GM12891 (cell line): ENCODE measurements around the gene GLS.
A peak's percentile ranks its signal among the peaks of the same experiment; 100 is the strongest.
"Not testable (repeated sequence)": the region's sequence is repeated elsewhere in the genome, so short reads cannot be mapped to it uniquely, and the experiment has no call there.

Experiments used
- DNase-seq: peaks from one replicate; pipeline ENCODE4 v3.0.0; 2011; ENCODE audit warnings: low spot score; ENCODE audit not compliant: insufficient read length
- FAIRE-seq: peaks from 2 replicates; lab custom pipeline; 2011; peaks lifted over from hg19 to GRCh38; lab: Jason Lieb, UNC
- PAX5 ChIP-seq: IDR thresholded peaks from 2 replicates; pipeline ENCODE4 v1.6.1; 2011; ENCODE audit warnings: low read length, moderate library complexity, mild to moderate bottlenecking; ENCODE audit not compliant: insufficient read depth, severe bottlenecking
- POLR2A ChIP-seq: IDR thresholded peaks from 2 replicates; pipeline ENCODE4 v1.6.1; 2011; ENCODE audit warnings: low read depth, low read length, control low read depth
- POLR2AphosphoS5 ChIP-seq: IDR thresholded peaks from 2 replicates; pipeline ENCODE4 v1.6.1; 2011; ENCODE audit warnings: low read depth, low read length, control low read depth
- POU2F2 ChIP-seq: IDR thresholded peaks from 2 replicates; pipeline ENCODE4 v1.6.1; 2011; ENCODE audit warnings: low read depth, mild to moderate bottlenecking, control low read depth, low read length, moderate library complexity
- SPI1 ChIP-seq: IDR thresholded peaks from 2 replicates; pipeline ENCODE4 v1.6.1; 2011; ENCODE audit warnings: low read depth, low read length, control low read depth
- TAF1 ChIP-seq: IDR thresholded peaks from 2 replicates; pipeline ENCODE4 v1.6.1; 2011; ENCODE audit warnings: low read depth, low read length, control low read depth

Gene GLS

DNA sequence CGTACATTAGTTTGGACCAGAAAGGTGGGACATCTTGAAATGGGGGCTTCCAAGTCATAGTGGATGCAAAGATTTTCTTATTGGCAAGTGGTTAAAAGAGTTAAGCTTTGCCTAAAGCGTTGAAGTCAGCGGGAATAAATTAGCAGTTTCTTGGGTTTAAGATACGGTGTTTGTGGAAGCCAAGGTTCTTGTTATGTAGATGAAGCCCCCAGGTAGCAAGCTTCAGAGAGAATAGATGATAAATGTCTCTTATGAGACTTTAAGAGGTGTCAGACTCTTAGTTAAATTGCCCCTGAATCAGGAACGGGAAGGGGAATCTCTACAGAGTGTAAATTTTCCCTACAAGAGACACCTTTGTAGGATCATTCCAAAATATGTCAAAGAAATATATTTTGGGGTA is 10.9 kb upstream of the GLS start:
- DNase-seq (no peak), FAIRE-seq (no peak)
- no peak for TF ChIP-seq PAX5
- TF ChIP-seq SPI1: no peak
- no peak for TF ChIP-seq POLR2AphosphoS5
- TF ChIP-seq POU2F2: no peak
- no peak for TF ChIP-seq TAF1

- not testable (repeated sequence) for DNase-seq, FAIRE-seq
Measured at GRCh38 chr2:190873451-190873850, 7.2 kb upstream of the GLS start.

DNA sequence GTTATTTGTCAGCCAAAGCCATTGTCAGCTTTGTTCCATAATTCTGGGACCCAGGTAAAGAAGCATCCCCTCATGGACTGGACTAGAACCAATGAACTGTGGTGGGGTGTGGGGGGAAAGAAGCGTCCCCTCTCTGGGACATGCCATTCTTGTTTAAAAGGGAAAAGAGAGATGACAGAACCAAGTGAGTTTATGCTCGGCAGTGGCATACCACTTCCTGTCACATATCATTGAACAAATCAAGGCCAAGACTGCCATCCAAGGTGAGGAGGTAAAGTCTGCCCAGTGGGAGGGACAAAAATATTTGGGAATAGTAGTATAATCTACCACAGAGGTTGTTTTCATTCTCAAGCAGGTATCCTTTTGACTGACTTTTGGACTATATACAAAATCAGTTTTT is 4.7 kb upstream of the GLS start:
- DNase-seq (no peak), FAIRE-seq (peak; percentile 57)
- TF ChIP-seq PAX5 (no peak), SPI1 (no peak), POLR2A (no peak), POLR2AphosphoS5 (no peak), TAF1 (no peak), POU2F2 (no peak)

DNA sequence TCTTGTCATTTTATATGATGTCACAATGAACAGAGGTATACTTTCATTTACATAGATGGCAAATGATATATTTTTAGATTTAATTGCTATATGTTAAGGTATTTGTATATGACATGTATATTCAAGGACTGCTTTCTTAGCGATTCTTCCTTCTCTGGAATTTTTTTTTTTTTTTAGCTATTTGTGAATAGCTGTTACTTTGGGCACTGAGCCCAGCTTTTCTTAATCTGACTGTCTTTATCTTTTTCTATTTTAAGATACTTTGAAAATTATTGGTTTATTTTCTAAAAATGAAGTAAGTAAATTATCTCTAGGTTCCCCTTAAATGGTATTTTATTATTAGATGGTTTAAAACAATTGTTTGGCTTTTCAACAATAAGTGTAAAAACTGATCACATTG is 4.0 kb upstream of the GLS start:
- no peak for FAIRE-seq

DNA sequence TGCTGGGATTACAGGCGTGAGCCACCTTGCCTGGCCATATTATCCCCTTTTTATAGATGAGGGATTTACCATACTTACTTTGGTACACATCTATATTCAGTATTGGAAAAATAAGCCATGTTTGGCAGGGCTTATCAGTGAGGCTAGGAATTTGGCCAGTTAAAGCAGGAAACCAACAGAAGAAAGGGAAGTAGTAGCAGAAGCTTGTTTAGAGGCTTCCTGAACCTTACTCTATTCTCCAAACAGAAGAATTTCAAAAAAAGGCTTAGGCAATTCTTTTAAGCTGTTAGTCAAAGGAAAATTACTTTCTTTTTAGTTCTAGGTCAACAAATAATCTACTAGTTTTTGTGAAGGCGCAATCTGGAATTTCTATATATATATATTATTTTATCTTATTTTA is 3.2 kb upstream of the GLS start:
- no peak for FAIRE-seq
- DNase-seq: no peak
- TF ChIP-seq PAX5: no peak
- TF ChIP-seq POU2F2: no peak

More for the DNA sequence above, 4.0 kb upstream of the GLS start:
- TF ChIP-seq POLR2AphosphoS5: no peak
- no peak for TF ChIP-seq TAF1
- no peak for TF ChIP-seq PAX5
- TF ChIP-seq POLR2A: no peak
- no peak for TF ChIP-seq SPI1
- no peak for TF ChIP-seq POU2F2
- DNase-seq: no peak

DNA sequence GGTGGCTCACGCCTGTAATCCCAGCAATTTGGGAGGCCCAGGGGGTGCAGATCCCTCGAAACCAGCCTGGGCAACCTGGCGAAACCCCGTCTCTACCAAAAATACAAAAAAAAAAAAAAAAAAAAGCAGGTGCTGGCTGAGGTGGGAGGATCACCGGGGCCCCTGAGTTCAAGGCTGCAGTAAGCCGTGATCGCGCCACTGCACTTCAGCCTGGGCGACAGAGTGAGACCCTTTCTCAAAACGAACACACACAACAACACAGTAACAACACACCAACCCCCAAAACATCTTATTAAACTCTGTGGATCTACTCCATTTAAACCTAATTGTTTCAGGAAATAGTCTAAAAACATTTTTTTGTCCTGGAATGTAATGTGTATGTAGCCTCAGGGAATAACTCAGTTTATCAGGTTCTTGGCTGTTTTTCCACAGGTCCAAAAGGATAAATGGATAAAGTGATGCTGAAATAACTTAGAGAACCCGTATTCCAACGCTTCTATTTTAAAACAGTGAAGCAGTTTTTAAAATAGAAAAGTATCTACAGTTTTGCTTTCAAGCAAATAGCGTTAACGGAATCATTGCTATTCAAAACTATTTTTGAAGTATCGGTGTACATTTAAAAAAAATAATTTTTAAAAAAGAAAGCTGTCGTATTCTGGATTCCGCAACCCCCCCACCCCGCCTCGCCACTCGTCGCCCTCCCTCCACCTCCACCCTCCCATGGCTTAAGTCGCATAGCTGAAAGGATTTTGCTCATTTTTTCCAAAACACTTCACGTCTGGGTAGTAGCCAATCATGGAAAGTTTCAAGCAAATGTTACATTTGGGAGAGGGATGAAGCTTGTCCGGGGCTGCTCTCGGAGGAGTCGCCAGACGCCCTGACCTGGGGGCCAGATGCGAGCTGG is 895 bp upstream of the GLS start:
- no peak for FAIRE-seq
- TF ChIP-seq TAF1 (no peak), PAX5 (no peak), POU2F2 (peak; percentile 50; the same call in 1 of the 2 replicates), POLR2AphosphoS5 (no peak), POLR2A (no peak)
- DNase-seq: no peak

GRCh38 chr2:190881084-190881597 is 520 bp downstream of the GLS start:
- no peak for FAIRE-seq
- no peak for TF ChIP-seq POLR2AphosphoS5
- 0 out of 2 replicates have a peak, but pooled peaks have one; percentile 4 for TF ChIP-seq POLR2A
- no peak for DNase-seq

- FAIRE-seq (peak; percentile 94), DNase-seq (no peak)
- peak; percentile 55; the same call in 1 of the 2 replicates for TF ChIP-seq POU2F2
- 0 out of 2 replicates have a peak, but pooled peaks have one; percentile 33 for TF ChIP-seq SPI1
- TF ChIP-seq POLR2AphosphoS5: peak; percentile 74; the same call in 1 of the 2 replicates
- TF ChIP-seq PAX5: peak; percentile 7
- peak; percentile 72 for TF ChIP-seq TAF1
- TF ChIP-seq POLR2A: peak; percentile 66; the same call in 1 of the 2 replicates
Measured at GRCh38 chr2:190881598-190882410, 1.2 kb downstream of the GLS start.

DNA sequence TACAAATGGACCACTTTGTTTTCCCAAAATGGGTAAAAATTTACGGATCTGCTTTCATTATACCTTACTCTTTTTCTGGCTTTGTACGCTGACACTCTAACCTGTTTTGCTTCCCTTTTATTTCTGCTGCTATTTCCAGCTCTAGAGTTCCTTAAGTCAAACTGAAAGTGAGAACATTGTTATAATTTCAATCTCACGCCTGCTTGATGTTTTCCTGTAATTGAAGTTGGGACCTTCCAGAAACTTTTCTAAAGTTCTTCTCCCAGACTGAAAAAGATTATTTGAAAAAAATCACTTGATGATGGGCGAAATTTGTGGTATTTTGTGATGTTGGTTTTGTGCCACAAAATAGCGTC is 1.8 kb downstream of the GLS start:
- TF ChIP-seq SPI1 (no peak), TAF1 (no peak), POLR2A (no peak), PAX5 (no peak), POU2F2 (no peak), POLR2AphosphoS5 (no peak)
- DNase-seq (no peak), FAIRE-seq (peak; percentile 28)
